Loucy (cell line): Measurements from ENCODE around the gene ATP8B3.

Experiments used
- H2AFZ ChIP-seq: fragments of 200-600 bp; sonication (generic); 2 replicates; pipeline ENCODE4 v1.6.0; 2016; ENCODE audit warnings: antibody characterized with exemption, mild to moderate bottlenecking, low read length, moderate library complexity
- H3F3A ChIP-seq: fragments of 200-600 bp; 2 replicates; pipeline ENCODE4 v1.6.0; 2016; ENCODE audit warnings: antibody characterized with exemption, low read depth, mild to moderate bottlenecking
- H3K27me3 ChIP-seq: fragments of 200-600 bp; sonication (generic); 2 replicates; pipeline ENCODE4 v1.6.1; 2014; ENCODE audit warnings: low read length, mild to moderate bottlenecking; ENCODE audit not compliant: insufficient read depth, poor library complexity, severe bottlenecking
- H3K36me3 ChIP-seq: fragments of 200-600 bp; sonication (generic); 2 replicates; pipeline ENCODE4 v1.6.1; 2016; ENCODE audit warnings: low read length; ENCODE audit not compliant: insufficient read depth
- H3K4me1 ChIP-seq: fragments of 200-600 bp; sonication (generic); 2 replicates; pipeline ENCODE4 v1.5.1; 2014; ENCODE audit warnings: low read length, mild to moderate bottlenecking; ENCODE audit not compliant: insufficient read depth, poor library complexity, severe bottlenecking
- H3K4me2 ChIP-seq: fragments of 200-600 bp; sonication (generic); 2 replicates; pipeline ENCODE4 v1.6.0; 2014; ENCODE audit warnings: antibody characterized with exemption, low read length, low read depth, mild to moderate bottlenecking; ENCODE audit not compliant: poor library complexity, severe bottlenecking
- H3K4me3 ChIP-seq: fragments of 200-600 bp; sonication (generic); 2 replicates; pipeline ENCODE4 v1.5.1; 2014; ENCODE audit warnings: low read length, mild to moderate bottlenecking, mixed read lengths; ENCODE audit not compliant: poor library complexity, severe bottlenecking
- H3K79me2 ChIP-seq: fragments of 200-600 bp; sonication (generic); 2 replicates; pipeline ENCODE4 v1.6.1; 2014; ENCODE audit warnings: low read length; ENCODE audit not compliant: insufficient read depth
- H3K9ac ChIP-seq: fragments of 200-600 bp; sonication (generic); 2 replicates; pipeline ENCODE4 v1.6.0; 2014; ENCODE audit warnings: mild to moderate bottlenecking, low read depth, low read length, moderate library complexity; ENCODE audit not compliant: poor library complexity, severe bottlenecking
- H3K9me2 ChIP-seq: fragments of 200-600 bp; sonication (generic); replicated peaks from 2 replicates; pipeline ENCODE4 v1.6.1; 2016; ENCODE audit warnings: low read depth, low read length, mixed read lengths
- H3K9me3 ChIP-seq: fragments of 200-600 bp; sonication (generic); 2 replicates; pipeline ENCODE4 v1.6.1; 2014; ENCODE audit warnings: mild to moderate bottlenecking, antibody characterized with exemption, low read length, low read depth; ENCODE audit not compliant: insufficient read depth
- H4K20me1 ChIP-seq: fragments of 200-600 bp; sonication (generic); 2 replicates; pipeline ENCODE4 v1.6.0; 2014; ENCODE audit warnings: antibody characterized with exemption, low read length, mild to moderate bottlenecking; ENCODE audit not compliant: insufficient read depth, poor library complexity, severe bottlenecking
- CTCF ChIP-seq: fragments of 200-600 bp; sonication (generic); conservative IDR thresholded peaks from 2 replicates; pipeline ENCODE4 v1.5.1; 2014; ENCODE audit warnings: mild to moderate bottlenecking, antibody characterized with exemption, low read length
- EZH2phosphoT487 ChIP-seq: fragments of 200-600 bp; IDR thresholded peaks from 2 replicates; pipeline ENCODE4 v1.6.1; 2018; ENCODE audit warnings: antibody characterized with exemption, mild to moderate bottlenecking, moderate library complexity, borderline replicate concordance

The ATP8B3 gene

GRCh38 chr19:1734321-1734966 lies 77.6 kb downstream of the ATP8B3 start:
- no peaks in the 10 kb centered on the region for H3K36me3 ChIP-seq
- no peaks in the 10 kb centered on the region for H3F3A ChIP-seq
- no peaks in the 10 kb centered on the region for H3K9me2 ChIP-seq
- H3K4me2 ChIP-seq: no peak overlapping the region
- H3K4me1 ChIP-seq: no peaks in the 10 kb centered on the region
- H3K9ac ChIP-seq: no peak overlapping the region
- H3K9me3 ChIP-seq: no peaks in the 10 kb centered on the region
- H4K20me1 ChIP-seq: no peaks in the 10 kb centered on the region
- no peak overlapping the region for H3K4me3 ChIP-seq
- no peaks in the 10 kb centered on the region for H3K27me3 ChIP-seq
- H2AFZ ChIP-seq: no peak overlapping the region
- H3K79me2 ChIP-seq: no peaks in the 10 kb centered on the region
- TF ChIP-seq CTCF (no peak), EZH2phosphoT487 (no peak)
